Measurements from ENCODE around the gene GEMIN4. TPM values are rescaled to one million over a fixed set of nuclear protein-coding genes. Genes with fewer than 3 reads are reported as not detected.
A peak's percentile ranks its signal among the peaks of the same experiment; 100 is the strongest.
"Not testable (repeated sequence)": the region's sequence is repeated elsewhere in the genome, so short reads cannot be mapped to it uniquely, and the experiment has no call there.

GEMIN4 gene
- total and polyA plus RNA-seq, 2 of the 8 experiments (the other 6 are each of a cell fraction or from before 2014, with no cell fraction given), result 32.1 to 51.9 TPM

DNA sequence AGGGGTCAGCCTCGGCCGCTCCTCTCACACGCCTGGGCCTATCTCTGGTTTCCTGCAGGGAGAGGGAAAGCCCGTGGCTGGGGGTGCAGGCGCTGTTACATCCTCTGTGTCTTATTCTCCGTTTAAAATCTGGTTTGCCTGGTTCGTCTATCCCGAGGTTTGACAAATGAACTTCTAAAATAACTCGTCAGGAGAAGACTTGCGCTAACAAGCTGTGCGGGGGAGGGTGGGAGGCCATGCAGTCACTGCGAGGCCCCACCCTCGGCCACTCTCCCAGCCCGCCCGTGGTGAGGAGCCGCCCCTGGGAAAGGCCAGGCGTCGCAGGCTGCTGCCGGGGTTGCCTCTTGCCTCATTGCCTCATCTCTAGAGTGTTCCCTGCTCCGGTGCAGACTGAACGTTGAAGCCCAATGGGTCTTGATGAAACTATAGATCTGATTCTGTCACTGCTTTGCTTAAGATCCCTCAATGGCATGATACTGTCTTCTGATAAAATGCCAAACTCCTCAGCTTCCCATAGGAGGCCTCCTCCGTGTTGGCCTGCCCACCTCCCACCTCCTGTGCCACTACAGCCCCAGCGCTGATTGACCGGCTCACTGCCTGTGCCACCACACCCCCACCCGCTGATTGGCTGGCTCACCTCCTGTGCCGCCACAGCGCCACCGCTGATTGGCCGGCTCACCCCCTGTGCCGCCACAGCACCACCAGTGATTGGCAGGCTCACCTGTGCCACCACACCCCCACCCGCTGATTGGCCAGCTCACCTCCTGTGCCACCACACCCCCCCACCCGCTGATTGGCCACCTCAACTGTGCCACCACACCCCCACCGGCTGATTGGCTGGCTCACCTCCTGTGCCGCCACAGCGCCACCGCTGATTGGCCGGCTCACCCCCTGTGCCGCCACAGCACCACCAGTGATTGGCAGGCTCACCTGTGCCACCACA is 38.1 kb upstream of the GEMIN4 start:
- H3K79me2 ChIP-seq (ENCODE audit: control insufficient read depth in 1 of 2, insufficient read depth in 2 of 2, low read length in 2 of 2), result not testable (repeated sequence)
- CTCF ChIA-PET (ENCODE audit: partially characterized antibody), result interaction anchor here (1.0 to 17.5 kb wide), 6 partner anchors 9 to 206 kb away, joined by 3 to 258 read pairs (median 4); partner anchors contain the start of genes NXN and TIMM22

More for the DNA sequence above, 38.1 kb upstream of the GEMIN4 start:
- not testable (repeated sequence) for H4K8ac ChIP-seq (ENCODE audit: extremely low read depth, insufficient read depth, low read length); H2AFZ ChIP-seq (ENCODE audit: low read length); H3K56ac ChIP-seq (replicated peaks; ENCODE audit: insufficient read length, low read depth, low read length); H4K91ac ChIP-seq (replicated peaks; ENCODE audit: insufficient read length, low read length); H3K23ac ChIP-seq (ENCODE audit: insufficient read length); H2AK5ac ChIP-seq (ENCODE audit: low read depth, low read length); H3K23me2 ChIP-seq (ENCODE audit: low read depth, low read length); H2BK15ac ChIP-seq (ENCODE audit: low read length); H3K79me1 ChIP-seq (ENCODE audit: low read depth, low read length); H2BK12ac ChIP-seq (ENCODE audit: low read depth, low read length); H3K4ac ChIP-seq (replicated peaks; ENCODE audit: insufficient read length, low read depth, low read length); H3K9me3 ChIP-seq (ENCODE audit: insufficient read depth in 2 of 2, low read depth in 1 of 2, low read length in 1 of 2); H4K20me1 ChIP-seq (replicated peaks in 1 of 2; ENCODE audit: control insufficient read depth in 1 of 2, insufficient read depth in 2 of 2, low read length in 2 of 2); H3K14ac ChIP-seq (ENCODE audit: insufficient read length); H3K18ac ChIP-seq (ENCODE audit: extremely low read depth, low read length); H4K5ac ChIP-seq (ENCODE audit: insufficient read length, low read depth, low read length); H3K27me3 ChIP-seq (replicated peaks in 1 of 4; ENCODE audit: control insufficient read depth in 3 of 4, extremely low read depth in 1 of 4, insufficient read depth in 3 of 4, low read length in 3 of 4); H2BK20ac ChIP-seq (ENCODE audit: low read length); H2BK120ac ChIP-seq (replicated peaks; ENCODE audit: low read depth, low read length)
- FAIRE-seq, result peak; percentile 97
- peak; percentile 78 to 82 for DNase-seq (ENCODE audit: low read depth in 1 of 2, low spot score in 2 of 2)
- H3K4me2 ChIP-seq (ENCODE audit: insufficient read depth in 1 of 2, low read depth in 2 of 2, low read length in 2 of 2), result peak overlapping the region; percentile 39 to 62
- peaks cover 4 to 21% (median 13%) of the 10 kb centered on the region in 4 experiments; a peak in 7 of 8 replicates for H3K36me3 ChIP-seq (ENCODE audit: control insufficient read depth in 2 of 4, insufficient read depth in 4 of 4, low read length in 3 of 4)
- H2BK5ac ChIP-seq (ENCODE audit: low read depth, low read length), result 0 out of 2 replicates have a peak overlapping the region, but pooled peaks have one; percentile 52
- H3K4me1 ChIP-seq (replicated peaks in 1 of 4; ENCODE audit: control insufficient read depth in 3 of 4, insufficient read depth in 4 of 4, low read length in 3 of 4), result peaks cover 0 to 10% (median 3%) of the 10 kb centered on the region in 4 experiments; a peak in 6 of 7 replicates
- POLR2A ChIA-PET (ENCODE audit: partially characterized antibody), result interaction anchor here (0.7 to 4.1 kb wide), 11 partner anchors 8 to 207 kb away, joined by 3 to 21 read pairs (median 5); partner anchors contain the start of genes GLOD4, MRM3 and TIMM22
- peak overlapping the region in 2 of 4 experiments; percentile 42 to 49; a peak in 3 of 7 replicates for H3K9ac ChIP-seq (replicated peaks in 1 of 4; ENCODE audit: extremely low read depth in 1 of 4, low read depth in 3 of 4, low read length in 3 of 4)
- H3K4me3 ChIP-seq (ENCODE audit: extremely low read depth in 1 of 4, insufficient read depth in 2 of 4, low read depth in 3 of 4, low read length in 4 of 4), result peak overlapping the region in 1 of 4 experiments; percentile 39; a peak in 3 of 8 replicates
- 55% methylated on average over 29 of the region's 38 CpGs; no CpG with 5 or more reads in 1 of the 2 experiments for WGBS, 2 experiments (ENCODE audit: extremely low coverage in 1 of 2, insufficient coverage in 1 of 2, insufficient read length in 1 of 2, insufficient replicate concordance in 2 of 2, low coverage in 1 of 2, low lambda C conversion rate in 2 of 2, missing lambda C conversion rate in 1 of 2)
- TF ChIP-seq SP2 (IDR thresholded peaks at IDR 0.05; ENCODE audit: low read length) (peak; percentile 23; the same call in 1 of the 2 replicates), POLR2A (IDR thresholded peaks at IDR 0.05; ENCODE audit: control extremely low read depth in 1 of 2, low read depth in 2 of 2, low read length in 2 of 2) (peak in 1 of 2 experiments; percentile 52), CEBPB (IDR thresholded peaks at IDR 0.05; ENCODE audit: low read depth, low read length) (peak; percentile 41; the same call in 1 of the 2 replicates), SP1 (IDR thresholded peaks at IDR 0.05; ENCODE audit: low read depth, low read length) (peak; percentile 89), TAF1 (IDR thresholded peaks at IDR 0.05; ENCODE audit: low read depth, low read length) (0 out of 2 replicates have a peak, but pooled peaks have one; percentile 43), POLR2AphosphoS5 (IDR thresholded peaks at IDR 0.05; ENCODE audit: low read depth, low read length) (peak; percentile 53; the same call in 1 of the 2 replicates), CHD2 (IDR thresholded peaks at IDR 0.05; ENCODE audit: low read length) (peak; percentile 77)
- TF ChIP-seq, protein P1, sequence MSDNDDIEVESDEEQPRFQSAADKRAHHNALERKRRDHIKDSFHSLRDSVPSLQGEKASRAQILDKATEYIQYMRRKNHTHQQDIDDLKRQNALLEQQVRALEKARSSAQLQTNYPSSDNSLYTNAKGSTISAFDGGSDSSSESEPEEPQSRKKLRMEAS (IDR thresholded peaks at IDR 0.05), result peak; percentile 17; the same call in 1 of the 2 replicates
- H3K27ac ChIP-seq (ENCODE audit: low read depth, low read length), result 0 out of 2 replicates have a peak overlapping the region, but pooled peaks have one; percentile 25
